ENCODE measurements around the gene DARS2. TPM values are rescaled to one million over a fixed set of nuclear protein-coding genes. Genes with fewer than 3 reads are reported as not detected.

The DARS2 gene
- total RNA-seq, 1 donor from 2014 or later: 26.0 TPM

DNA sequence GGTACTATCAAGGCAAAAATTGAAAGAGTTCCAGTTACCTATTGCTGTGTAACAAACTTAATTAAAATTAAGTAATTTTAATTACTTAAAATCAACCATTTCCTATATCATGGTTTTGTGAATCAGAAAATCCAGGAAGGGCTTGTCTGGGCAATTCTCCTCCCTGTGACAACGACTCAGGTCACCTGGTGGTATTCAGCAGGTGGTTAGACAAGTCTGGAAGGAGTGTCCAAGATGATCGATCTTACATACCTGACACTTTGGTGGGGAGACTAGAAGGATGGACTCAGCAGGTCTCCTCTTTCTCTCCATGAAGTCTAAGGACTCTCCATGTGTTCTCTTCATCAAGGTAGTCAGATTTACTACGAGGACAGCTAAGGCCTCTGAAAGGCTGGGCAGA, 69.7 kb downstream of the DARS2 start:
- POLR2A ChIA-PET: no interaction called here
- CTCF ChIA-PET: no interaction called here
- Mint-ChIP-seq H3K9me3 (no peaks in the 10 kb centered on the region), H3K36me3 (ENCODE audit: low read depth) (peaks cover 48% of the 10 kb centered on the region), H3K27me3 (no peaks in the 10 kb centered on the region), H3K4me3 (no peak overlapping the region), H3K27ac (no peak overlapping the region), H3K4me1 (peaks cover 15% of the 10 kb centered on the region)
- intact Hi-C loops (cut with micrococcal nuclease): no loop called here
- DNase-seq (no peak), ATAC-seq (ENCODE audit: low read depth) (no peak)
- TF ChIP-seq, protein P1, sequence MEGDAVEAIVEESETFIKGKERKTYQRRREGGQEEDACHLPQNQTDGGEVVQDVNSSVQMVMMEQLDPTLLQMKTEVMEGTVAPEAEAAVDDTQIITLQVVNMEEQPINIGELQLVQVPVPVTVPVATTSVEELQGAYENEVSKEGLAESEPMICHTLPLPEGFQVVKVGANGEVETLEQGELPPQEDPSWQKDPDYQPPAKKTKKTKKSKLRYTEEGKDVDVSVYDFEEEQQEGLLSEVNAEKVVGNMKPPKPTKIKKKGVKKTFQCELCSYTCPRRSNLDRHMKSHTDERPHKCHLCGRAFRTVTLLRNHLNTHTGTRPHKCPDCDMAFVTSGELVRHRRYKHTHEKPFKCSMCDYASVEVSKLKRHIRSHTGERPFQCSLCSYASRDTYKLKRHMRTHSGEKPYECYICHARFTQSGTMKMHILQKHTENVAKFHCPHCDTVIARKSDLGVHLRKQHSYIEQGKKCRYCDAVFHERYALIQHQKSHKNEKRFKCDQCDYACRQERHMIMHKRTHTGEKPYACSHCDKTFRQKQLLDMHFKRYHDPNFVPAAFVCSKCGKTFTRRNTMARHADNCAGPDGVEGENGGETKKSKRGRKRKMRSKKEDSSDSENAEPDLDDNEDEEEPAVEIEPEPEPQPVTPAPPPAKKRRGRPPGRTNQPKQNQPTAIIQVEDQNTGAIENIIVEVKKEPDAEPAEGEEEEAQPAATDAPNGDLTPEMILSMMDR (IDR thresholded peaks at IDR 0.05): no peak

DNA sequence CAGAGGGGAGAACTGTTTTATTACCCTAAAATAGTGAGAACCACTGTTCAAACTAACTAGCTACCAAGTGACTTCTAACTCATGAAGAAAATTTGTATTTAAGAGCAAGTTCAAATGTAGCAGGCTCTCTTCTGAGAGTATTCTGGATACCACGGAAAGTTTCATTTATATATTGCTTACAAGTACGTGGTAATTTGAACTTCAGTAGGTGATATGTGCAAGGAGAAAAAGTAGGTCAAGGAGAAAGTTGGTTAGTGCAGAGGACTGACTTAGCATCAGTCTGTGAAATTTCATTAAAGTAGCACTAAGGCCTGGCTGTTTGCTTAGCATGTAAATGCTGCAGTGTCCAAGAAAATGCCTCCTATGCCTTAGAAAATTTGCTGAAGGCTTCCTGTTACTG, 76.0 kb downstream of the DARS2 start:
- TF ChIP-seq, protein P1 (IDR thresholded peaks at IDR 0.05): no peak
- intact Hi-C loops (cut with micrococcal nuclease): no loop called here
- peaks cover 15% of the 10 kb centered on the region for H3K4me1 Mint-ChIP-seq
- ATAC-seq (ENCODE audit: low read depth) (no peak), DNase-seq (no peak)
- peaks cover 26% of the 10 kb centered on the region for H3K36me3 Mint-ChIP-seq (ENCODE audit: low read depth)
- no peak overlapping the region for H3K27ac Mint-ChIP-seq
- H3K27me3 Mint-ChIP-seq: no peaks in the 10 kb centered on the region
- ChIA-PET POLR2A (no interaction called here), CTCF (no interaction called here)
- H3K4me3 Mint-ChIP-seq: no peak overlapping the region
- no peaks in the 10 kb centered on the region for H3K9me3 Mint-ChIP-seq

DNA sequence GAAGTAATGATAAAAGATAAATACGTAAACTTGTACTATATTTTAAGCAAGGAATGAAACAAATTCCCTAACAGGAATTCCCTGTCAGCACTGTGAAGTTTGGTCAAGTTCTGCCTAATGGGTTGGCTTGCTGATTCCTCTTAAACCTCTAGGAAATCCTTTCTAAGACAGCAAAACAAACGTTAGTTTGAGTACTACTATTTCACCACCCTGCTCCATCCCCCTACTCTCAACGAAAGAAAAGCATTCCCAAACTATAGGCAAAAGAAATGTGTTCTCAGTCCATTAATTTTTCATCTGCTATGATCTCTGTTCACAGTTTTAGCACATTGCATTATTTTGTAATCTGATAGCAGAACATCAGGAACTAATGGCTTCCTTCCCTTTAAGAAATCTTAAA, 76.5 kb downstream of the DARS2 start:
- peaks cover 13% of the 10 kb centered on the region for H3K4me1 Mint-ChIP-seq
- ChIA-PET POLR2A (no interaction called here), CTCF (no interaction called here)
- H3K4me3 Mint-ChIP-seq: no peak overlapping the region
- no peak for ATAC-seq (ENCODE audit: low read depth)
- H3K27ac Mint-ChIP-seq: no peak overlapping the region
- intact Hi-C loops (cut with micrococcal nuclease): no loop called here
- H3K36me3 Mint-ChIP-seq (ENCODE audit: low read depth): peaks cover 26% of the 10 kb centered on the region
- H3K9me3 Mint-ChIP-seq: no peaks in the 10 kb centered on the region
- TF ChIP-seq, protein P1 (IDR thresholded peaks at IDR 0.05): no peak
- H3K27me3 Mint-ChIP-seq: no peaks in the 10 kb centered on the region
- DNase-seq: no peak

DNA sequence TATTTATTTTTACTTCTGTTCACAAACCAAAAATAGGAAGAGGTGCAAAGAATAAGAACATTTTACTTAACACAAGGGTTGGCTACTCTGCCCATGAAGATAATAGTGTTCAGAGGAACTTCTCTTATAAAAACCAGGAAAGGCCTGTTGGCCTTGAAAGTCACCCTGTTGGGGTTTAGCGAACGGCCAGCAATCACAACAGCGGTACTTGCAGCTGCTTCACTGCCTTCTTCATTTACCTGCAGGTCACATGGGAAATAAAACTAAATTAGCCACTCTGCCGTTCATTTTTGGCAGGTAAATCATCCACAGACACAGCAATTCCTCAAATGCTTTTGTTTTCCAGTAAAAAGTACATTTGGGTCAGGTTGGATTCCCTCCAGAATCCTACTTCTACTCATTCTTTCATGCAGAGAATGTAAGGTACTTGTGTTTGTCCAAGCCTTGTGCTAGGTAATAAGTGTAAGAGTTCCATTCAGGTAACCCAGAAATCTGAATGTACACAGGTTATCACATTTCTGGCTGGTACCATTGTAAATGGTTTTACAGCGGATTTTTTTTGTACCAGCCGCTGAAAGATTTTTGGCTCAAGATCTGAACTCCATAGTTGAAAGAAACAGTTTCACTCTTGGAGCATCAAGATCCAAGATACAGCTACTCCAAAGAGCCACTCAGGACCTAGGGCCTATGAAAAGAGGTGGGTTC, 79.5 kb downstream of the DARS2 start:
- ChIA-PET POLR2A (no interaction called here), CTCF (no interaction called here)
- no peaks in the 10 kb centered on the region for H3K27me3 Mint-ChIP-seq
- TF ChIP-seq, protein P1 (IDR thresholded peaks at IDR 0.05): no peak
- no peaks in the 10 kb centered on the region for H3K4me1 Mint-ChIP-seq
- H3K27ac Mint-ChIP-seq: no peak overlapping the region
- no peak overlapping the region for H3K4me3 Mint-ChIP-seq
- H3K36me3 Mint-ChIP-seq (ENCODE audit: low read depth): peaks cover 18% of the 10 kb centered on the region
- no peak for DNase-seq
- no peaks in the 10 kb centered on the region for H3K9me3 Mint-ChIP-seq
- ATAC-seq (ENCODE audit: low read depth): no peak
- intact Hi-C loops (cut with micrococcal nuclease): no loop called here

Other genes starting within 250 kb of the DARS2 start
- not detected in 2 replicates for gene SLC9C2, start 221.6 kb upstream of the DARS2 start, total RNA-seq
- gene TEX50, start 189.3 kb upstream of the DARS2 start, total RNA-seq: not detected in 2 replicates
- gene ANKRD45, start 154.8 kb upstream of the DARS2 start, total RNA-seq: not detected in 2 replicates
- gene KLHL20, start 109.7 kb upstream of the DARS2 start, total RNA-seq: 19.6 and 26.1 TPM in 2 replicates
- gene CENPL, start 210 bp downstream of the DARS2 start, total RNA-seq: 12.7 and 14.0 TPM in 2 replicates
- 701 and 722 TPM in 2 replicates for gene GAS5, start 43.3 kb downstream of the DARS2 start, total RNA-seq
- gene ZBTB37, start 43.7 kb downstream of the DARS2 start, total RNA-seq: 21.1 and 24.6 TPM in 2 replicates
- 0.24 TPM in 2 replicates for gene SERPINC1, start 92.7 kb downstream of the DARS2 start, total RNA-seq
- gene RC3H1, start 197.7 kb downstream of the DARS2 start, total RNA-seq: 45.6 and 55.6 TPM in 2 replicates

Measured in activated B cell treated with CpG ODN at 0.5 μM for 24 hours (primary cell).